HL-60 (cell line): ENCODE measurements around the gene FARS2.

Experiments
- CTCF ChIP-seq: IDR thresholded peaks from one replicate; pipeline ENCODE4 v1.5.1; 2011; ENCODE audit warnings: low read length, control low read depth, inconsistent platforms; ENCODE audit not compliant: insufficient read depth
- GABPA ChIP-seq: IDR thresholded peaks from 2 replicates; pipeline ENCODE4 v1.6.1; 2012; ENCODE audit warnings: low read depth
- POLR2AphosphoS5 ChIP-seq: IDR thresholded peaks from 2 replicates; pipeline ENCODE4 v1.6.1; 2012; ENCODE audit warnings: low read depth
- REST ChIP-seq: IDR thresholded peaks from 2 replicates; pipeline ENCODE4 v1.6.1; 2012; ENCODE audit warnings: low read depth; ENCODE audit not compliant: insufficient replicate concordance
- SPI1 ChIP-seq: IDR thresholded peaks from 2 replicates; pipeline ENCODE4 v1.6.1; 2012; ENCODE audit warnings: low read depth, mild to moderate bottlenecking, borderline replicate concordance

- TF ChIP-seq POLR2AphosphoS5 = no peak
- TF ChIP-seq CTCF = no peak
- no peak for TF ChIP-seq REST
- no peak for TF ChIP-seq GABPA
- TF ChIP-seq SPI1 = no peak
Measured at GRCh38 chr6:5731435-5731834, 470.1 kb downstream of the FARS2 start.
